Duodenal mucosa (tissue), 2 donors: ENCODE measurements around the gene ST6GALNAC6.

ENCODE experiments used
- H3K27ac ChIP-seq: one replicate; pipeline ENCODE4 v1.7.0; 2013; ENCODE audit warnings: low read depth, low read length
- H3K27me3 ChIP-seq, 2 donors: one replicate each; pipeline ENCODE4 v1.7.0; 2013; ENCODE audit warnings: low read length in 2 of 2, control low read depth in 1 of 2; ENCODE audit not compliant: insufficient read depth in 2 of 2, control insufficient read depth in 1 of 2
- H3K36me3 ChIP-seq, 2 donors: one replicate each; pipeline ENCODE4 v1.7.0; 2013; ENCODE audit warnings: low read length in 2 of 2, control low read depth in 1 of 2; ENCODE audit not compliant: insufficient read depth in 2 of 2, control insufficient read depth in 1 of 2
- H3K4me1 ChIP-seq, 2 donors: one replicate each; pipeline ENCODE4 v1.7.0; 2013; ENCODE audit warnings: low read length in 2 of 2, control low read depth in 1 of 2; ENCODE audit not compliant: insufficient read depth in 2 of 2, control insufficient read depth in 1 of 2
- H3K4me3 ChIP-seq, 2 donors: one replicate each; pipeline ENCODE4 v1.7.0; 2013; ENCODE audit warnings: low read length in 2 of 2, low read depth in 1 of 2
- H3K9ac ChIP-seq, 2 donors: one replicate each; pipeline ENCODE4 v1.7.0; 2013; ENCODE audit warnings: low read length in 2 of 2, low read depth in 1 of 2
- H3K9me3 ChIP-seq, 2 donors: one replicate each; pipeline ENCODE4 v1.7.0; 2013; ENCODE audit warnings: low read length in 2 of 2, control low read depth in 1 of 2; ENCODE audit not compliant: control insufficient read depth in 1 of 2

ST6GALNAC6 gene

GRCh38 chr9:127908660-127908926, 9.2 kb upstream of the ST6GALNAC6 start:
- H3K36me3 ChIP-seq = peaks cover 19 to 25% of the 10 kb centered on the region in 2 donors
- no peak overlapping the region for H3K27ac ChIP-seq
- peaks cover 39 to 49% of the 10 kb centered on the region in 2 donors for H3K4me1 ChIP-seq
- H3K4me3 ChIP-seq = no peak overlapping the region
- H3K9me3 ChIP-seq = no peaks in the 10 kb centered on the region
- H3K27me3 ChIP-seq = no peaks in the 10 kb centered on the region
- H3K9ac ChIP-seq = no peak overlapping the region

GRCh38 chr9:127907867-127908659, 8.7 kb upstream of the ST6GALNAC6 start:
- H3K36me3 ChIP-seq = peaks cover 19 to 25% of the 10 kb centered on the region in 2 donors
- H3K4me1 ChIP-seq = peaks cover 42 to 53% of the 10 kb centered on the region in 2 donors
- no peaks in the 10 kb centered on the region for H3K9me3 ChIP-seq
- H3K27me3 ChIP-seq = no peaks in the 10 kb centered on the region
- H3K4me3 ChIP-seq = no peak overlapping the region
- H3K27ac ChIP-seq = no peak overlapping the region
- H3K9ac ChIP-seq = no peak overlapping the region

GRCh38 chr9:127905788-127906191, 6.4 kb upstream of the ST6GALNAC6 start:
- Histone ChIP-seq H3K9ac (peak overlapping the region; percentile 34 to 63), H3K9me3 (no peaks in the 10 kb centered on the region), H3K4me1 (peaks cover 35 to 41% of the 10 kb centered on the region in 2 donors), H3K27ac (peak overlapping the region; percentile 75), H3K27me3 (no peaks in the 10 kb centered on the region), H3K36me3 (peaks cover 8 to 9% of the 10 kb centered on the region in 2 donors), H3K4me3 (peak overlapping the region in 1 of 2 donors; percentile 50)

- Histone ChIP-seq H3K9ac (peak overlapping the region; percentile 34 to 63), H3K27ac (peak overlapping the region; percentile 75), H3K4me1 (peaks cover 35 to 42% of the 10 kb centered on the region in 2 donors), H3K9me3 (no peaks in the 10 kb centered on the region), H3K27me3 (no peaks in the 10 kb centered on the region), H3K4me3 (peak overlapping the region; percentile 26 to 50), H3K36me3 (peaks cover 6 to 8% of the 10 kb centered on the region in 2 donors)
Observed at GRCh38 chr9:127905004-127905728, 5.8 kb upstream of the ST6GALNAC6 start.

- Histone ChIP-seq H3K4me1 (peaks cover 39 to 48% of the 10 kb centered on the region in 2 donors), H3K27ac (peak overlapping the region; percentile 75), H3K9ac (peak overlapping the region; percentile 34 to 63)
Observed at GRCh38 chr9:127904561-127905003, 5.2 kb upstream of the ST6GALNAC6 start.

GRCh38 chr9:127903557-127904475, 4.4 kb upstream of the ST6GALNAC6 start:
- Histone ChIP-seq H3K27ac (peak overlapping the region; percentile 75), H3K36me3 (peaks cover 0 to 4% of the 10 kb centered on the region in 2 donors), H3K27me3 (no peaks in the 10 kb centered on the region), H3K9ac (peak overlapping the region; percentile 34 to 63), H3K4me1 (peaks cover 39 to 49% of the 10 kb centered on the region in 2 donors), H3K4me3 (peak overlapping the region; percentile 26 to 50), H3K9me3 (no peaks in the 10 kb centered on the region)

More at GRCh38 chr9:127904561-127905003, 5.2 kb upstream of the ST6GALNAC6 start:
- Histone ChIP-seq H3K4me3 (peak overlapping the region; percentile 26 to 50), H3K36me3 (peaks cover 1 to 5% of the 10 kb centered on the region in 2 donors), H3K27me3 (no peaks in the 10 kb centered on the region), H3K9me3 (no peaks in the 10 kb centered on the region)

GRCh38 chr9:127898433-127899127, 823 bp downstream of the ST6GALNAC6 start:
- H3K36me3 ChIP-seq = peaks cover 15 to 26% of the 10 kb centered on the region in 2 donors
- peak overlapping the region; percentile 57 to 63 for H3K9ac ChIP-seq
- peak overlapping the region; percentile 74 to 75 for H3K4me3 ChIP-seq
- peaks cover 9 to 38% of the 10 kb centered on the region in 2 donors for H3K4me1 ChIP-seq
- peak overlapping the region; percentile 88 for H3K27ac ChIP-seq
- H3K9me3 ChIP-seq = peaks cover 5 to 7% of the 10 kb centered on the region in 2 donors
- no peaks in the 10 kb centered on the region for H3K27me3 ChIP-seq

GRCh38 chr9:127897193-127897692, 2.2 kb downstream of the ST6GALNAC6 start:
- no peaks in the 10 kb centered on the region for H3K27me3 ChIP-seq
- H3K36me3 ChIP-seq = peaks cover 20 to 35% of the 10 kb centered on the region in 2 donors
- no peak overlapping the region for H3K9ac ChIP-seq
- H3K9me3 ChIP-seq = peaks cover 10 to 21% of the 10 kb centered on the region in 2 donors
- H3K27ac ChIP-seq = no peak overlapping the region
- peaks cover 5 to 33% of the 10 kb centered on the region in 2 donors for H3K4me1 ChIP-seq
- H3K4me3 ChIP-seq = peak overlapping the region; percentile 8 to 21
